ENCODE data around the gene TSGA10IP.

Gene TSGA10IP

GRCh38 chr11:65953471-65953870, 8.2 kb downstream of the TSGA10IP start:
- H3K27me3 ChIP-seq (ENCODE audit: insufficient read depth, poor library complexity, severe bottlenecking): no peaks in the 10 kb centered on the region
- no peak for DNase-seq (ENCODE audit: low read depth in 1 of 2, low spot score in 1 of 2)
- no peak overlapping the region for H3K27ac ChIP-seq (replicated peaks)
- H3K4me3 ChIP-seq (replicated peaks; ENCODE audit: insufficient read depth, low read length): no peak overlapping the region
- no peak for TF ChIP-seq POLR2AphosphoS5 (IDR thresholded peaks at IDR 0.05; ENCODE audit: low read depth)
- TF ChIP-seq CTCF (IDR thresholded peaks at IDR 0.05; ENCODE audit: insufficient read depth, low read length): no peak
- no peak for TF ChIP-seq GABPA (IDR thresholded peaks at IDR 0.05; ENCODE audit: low read depth)
- no peak for TF ChIP-seq REST (IDR thresholded peaks at IDR 0.05; ENCODE audit: insufficient replicate concordance, low read depth)
- no peak for TF ChIP-seq SPI1 (IDR thresholded peaks at IDR 0.05; ENCODE audit: borderline replicate concordance, low read depth)

- Histone ChIP-seq H3K27ac (replicated peaks) (no peak overlapping the region), H3K27me3 (ENCODE audit: insufficient read depth, poor library complexity, severe bottlenecking) (no peaks in the 10 kb centered on the region), H3K4me3 (replicated peaks; ENCODE audit: insufficient read depth, low read length) (no peak overlapping the region)
- DNase-seq (ENCODE audit: low read depth in 1 of 2, low spot score in 1 of 2): no peak
- TF ChIP-seq CTCF (IDR thresholded peaks at IDR 0.05; ENCODE audit: insufficient read depth, low read length): no peak
- TF ChIP-seq SPI1 (IDR thresholded peaks at IDR 0.05; ENCODE audit: borderline replicate concordance, low read depth): no peak
- TF ChIP-seq GABPA (IDR thresholded peaks at IDR 0.05; ENCODE audit: low read depth): no peak
- TF ChIP-seq POLR2AphosphoS5 (IDR thresholded peaks at IDR 0.05; ENCODE audit: low read depth): no peak
- no peak for TF ChIP-seq REST (IDR thresholded peaks at IDR 0.05; ENCODE audit: insufficient replicate concordance, low read depth)
Measured at GRCh38 chr11:65954771-65955170, 9.5 kb downstream of the TSGA10IP start.

- no peak for DNase-seq (ENCODE audit: low read depth in 1 of 2, low spot score in 1 of 2)
- H3K4me3 ChIP-seq (replicated peaks; ENCODE audit: insufficient read depth, low read length): no peak overlapping the region
- H3K27ac ChIP-seq (replicated peaks): no peak overlapping the region
- no peaks in the 10 kb centered on the region for H3K27me3 ChIP-seq (ENCODE audit: insufficient read depth, poor library complexity, severe bottlenecking)
- no peak for TF ChIP-seq CTCF (IDR thresholded peaks at IDR 0.05; ENCODE audit: insufficient read depth, low read length)
- TF ChIP-seq REST (IDR thresholded peaks at IDR 0.05; ENCODE audit: insufficient replicate concordance, low read depth): no peak
- TF ChIP-seq SPI1 (IDR thresholded peaks at IDR 0.05; ENCODE audit: borderline replicate concordance, low read depth): no peak
- no peak for TF ChIP-seq GABPA (IDR thresholded peaks at IDR 0.05; ENCODE audit: low read depth)
- no peak for TF ChIP-seq POLR2AphosphoS5 (IDR thresholded peaks at IDR 0.05; ENCODE audit: low read depth)
Measured at GRCh38 chr11:65958291-65958690, 13.0 kb downstream of the TSGA10IP start.

All from HL-60 (cell line).